Lower leg skin (tissue), 4 donors: Measurements from ENCODE around the gene AGPAT1. TPM values are rescaled to one million over a fixed set of nuclear protein-coding genes. Genes with fewer than 3 reads are reported as not detected.

ENCODE experiments used
- DNase-seq, 2 donors: peaks; one replicate each; pipeline ENCODE4 v3.0.0-alpha.2; 2019; ENCODE audit warnings: low spot score in 2 of 2
- H3K4me3 ChIP-seq: fragments of 200-600 bp; sonication (generic); 2 replicates; pipeline ENCODE4 v1.5.1; 2017; ENCODE audit warnings: mild to moderate bottlenecking, low read depth; ENCODE audit not compliant: poor library complexity, severe bottlenecking
- POLR2A ChIP-seq, 2 donors: fragments of 450-650 bp; IDR thresholded peaks; one replicate each; pipeline ENCODE4 v1.6.1; 2016 to 2017; ENCODE audit warnings: antibody characterized with exemption in 2 of 2, mild to moderate bottlenecking in 1 of 2, moderate library complexity in 1 of 2
- WGBS, 2 donors: methylation state at CpG; one replicate each; pipeline ENCODE4 v1.1.5; 2018; 5-methylcytosine and 5-hydroxymethylcytosine counted together
- intact Hi-C: fragments of 100-400 bp; cut with DNase I; formaldehyde crosslinking; loops from one replicate; pipeline ENCODE4 v1.15.0; 2023; ENCODE audit warnings: low total_unique reads
- microRNA-seq, 2 donors: library from miRNA; unstranded; fragments of <30 nt; microRNA quantifications; one replicate each; pipeline ENCODE4, GENCODE V29; 2016; ENCODE audit warnings: borderline replicate concordance in 2 of 2, borderline number of aligned reads in 1 of 2
- total RNA-seq, 4 donors: library from RNA; depleted of rRNA; stranded (reverse); fragments of >200 nt; gene quantifications; one replicate each; pipeline ENCODE4 v1.1.0, GENCODE V29; 2016
- TF ChIP-seq, protein P1 (sequence below), 3 donors: fragments of 450-650 bp; IDR thresholded peaks; one replicate each; pipeline ENCODE4 v1.5.1; 2016; ENCODE audit warnings: antibody characterized with exemption in 3 of 3, mild to moderate bottlenecking in 3 of 3, moderate library complexity in 2 of 3

The AGPAT1 gene
- total RNA-seq, 4 donors from 2014 or later, result 18.8 to 53.2 (median 28.0) TPM

GRCh38 chr6:32127409-32127716 is 48.5 kb downstream of the AGPAT1 start:
- 3 to 6% methylated on average over 7 to 9 of the region's 9 CpGs for WGBS, 2 donors
- TF ChIP-seq, protein P1, sequence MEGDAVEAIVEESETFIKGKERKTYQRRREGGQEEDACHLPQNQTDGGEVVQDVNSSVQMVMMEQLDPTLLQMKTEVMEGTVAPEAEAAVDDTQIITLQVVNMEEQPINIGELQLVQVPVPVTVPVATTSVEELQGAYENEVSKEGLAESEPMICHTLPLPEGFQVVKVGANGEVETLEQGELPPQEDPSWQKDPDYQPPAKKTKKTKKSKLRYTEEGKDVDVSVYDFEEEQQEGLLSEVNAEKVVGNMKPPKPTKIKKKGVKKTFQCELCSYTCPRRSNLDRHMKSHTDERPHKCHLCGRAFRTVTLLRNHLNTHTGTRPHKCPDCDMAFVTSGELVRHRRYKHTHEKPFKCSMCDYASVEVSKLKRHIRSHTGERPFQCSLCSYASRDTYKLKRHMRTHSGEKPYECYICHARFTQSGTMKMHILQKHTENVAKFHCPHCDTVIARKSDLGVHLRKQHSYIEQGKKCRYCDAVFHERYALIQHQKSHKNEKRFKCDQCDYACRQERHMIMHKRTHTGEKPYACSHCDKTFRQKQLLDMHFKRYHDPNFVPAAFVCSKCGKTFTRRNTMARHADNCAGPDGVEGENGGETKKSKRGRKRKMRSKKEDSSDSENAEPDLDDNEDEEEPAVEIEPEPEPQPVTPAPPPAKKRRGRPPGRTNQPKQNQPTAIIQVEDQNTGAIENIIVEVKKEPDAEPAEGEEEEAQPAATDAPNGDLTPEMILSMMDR (IDR thresholded peaks at IDR 0.05), result no peak
- TF ChIP-seq POLR2A (IDR thresholded peaks at IDR 0.05), result no peak
- DNase-seq, result no peak
- peak overlapping the region; percentile 80 for H3K4me3 ChIP-seq
- intact Hi-C loops, result loop anchor here (10.0 kb wide), 1 partner anchor 67 kb away; the partner anchor contains the start of genes GPSM3 and PBX2

DNA sequence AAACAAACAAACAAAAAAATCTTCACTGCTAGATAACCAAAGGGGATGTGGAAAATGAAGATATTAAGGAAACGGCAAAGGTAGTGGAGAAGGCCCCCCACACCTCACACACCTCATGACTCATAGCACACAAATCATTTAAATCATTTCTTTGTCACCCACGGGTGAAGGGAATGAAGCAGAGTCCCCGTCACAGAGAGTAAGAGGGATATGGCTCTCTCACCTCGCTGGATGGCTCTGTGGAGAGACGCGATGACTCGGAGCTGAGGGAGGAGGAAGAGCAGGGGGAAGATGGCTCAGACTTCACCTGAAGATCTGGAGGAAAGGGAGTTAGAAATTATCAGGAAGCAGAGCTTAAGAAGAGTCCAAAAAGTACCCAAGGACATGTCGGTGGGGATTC is 49.0 kb downstream of the AGPAT1 start:
- no peak for DNase-seq
- 50 to 51% methylated on average over 8 of the region's 8 CpGs for WGBS, 2 donors
- H3K4me3 ChIP-seq, result no peak overlapping the region
- TF ChIP-seq, protein P1 (IDR thresholded peaks at IDR 0.05), result no peak
- TF ChIP-seq POLR2A (IDR thresholded peaks at IDR 0.05), result no peak
- intact Hi-C loops, result loop anchor here (10.0 kb wide), 1 partner anchor 68 kb away; the partner anchor contains the start of genes GPSM3 and PBX2

DNA sequence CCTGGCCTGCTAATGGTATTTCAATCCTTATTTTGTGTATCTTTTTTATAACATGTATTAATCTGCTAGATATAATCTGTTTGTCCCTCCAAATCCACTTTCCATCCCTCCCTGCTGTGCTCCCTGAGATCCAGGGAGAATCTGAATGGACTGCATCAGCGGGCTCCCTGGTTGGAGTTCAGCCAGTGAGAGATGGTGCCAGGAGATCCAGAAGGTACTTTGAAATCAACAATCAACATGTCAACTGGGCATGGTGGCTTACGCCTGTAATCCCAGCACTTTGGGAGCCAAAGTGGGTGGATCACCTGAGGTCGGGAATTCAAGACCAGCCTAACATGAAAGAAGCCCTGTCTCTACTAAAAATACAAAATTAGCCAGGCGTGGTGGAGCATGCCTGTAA is 52.2 kb downstream of the AGPAT1 start:
- H3K4me3 ChIP-seq, result no peak overlapping the region
- TF ChIP-seq POLR2A (IDR thresholded peaks at IDR 0.05), result no peak
- TF ChIP-seq, protein P1 (IDR thresholded peaks at IDR 0.05), result no peak
- DNase-seq, result no peak
- intact Hi-C loops, result loop anchor here (10.0 kb wide), 1 partner anchor 71 kb away; the partner anchor contains the start of genes GPSM3 and PBX2
- WGBS, 2 donors, result 77 to 88% methylated on average over 4 of the region's 4 CpGs

DNA sequence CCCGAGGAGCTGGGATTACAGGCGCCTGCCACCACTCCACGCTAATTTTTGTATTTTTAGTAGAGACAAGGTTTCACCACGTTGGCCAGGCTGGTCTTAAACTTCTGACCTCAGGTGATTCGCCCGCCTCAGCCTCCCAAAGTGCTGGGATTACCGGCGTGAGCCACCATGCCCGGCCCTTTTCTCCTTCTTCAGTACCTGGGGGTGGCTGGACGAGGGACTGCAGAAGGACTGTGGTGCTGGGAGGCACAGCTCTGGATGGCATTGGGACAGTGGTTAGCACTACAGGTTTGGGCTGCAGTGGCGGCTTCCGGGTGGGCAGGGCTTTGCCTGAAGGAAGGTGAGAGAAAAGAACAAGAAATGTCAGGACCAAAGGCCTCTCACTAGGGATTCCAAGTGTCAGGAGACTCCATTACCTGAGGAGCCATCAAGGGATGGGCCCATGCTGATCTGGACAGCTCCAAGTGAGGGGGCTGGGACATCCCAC is 55.3 kb downstream of the AGPAT1 start:
- WGBS, 2 donors, result 94% methylated on average over 12 of the region's 12 CpGs
- no peak for DNase-seq
- H3K4me3 ChIP-seq, result no peak overlapping the region
- TF ChIP-seq, protein P1 (IDR thresholded peaks at IDR 0.05), result no peak
- TF ChIP-seq POLR2A (IDR thresholded peaks at IDR 0.05), result no peak
- intact Hi-C loops, result loop anchor here (10.0 kb wide), 1 partner anchor 74 kb away; the partner anchor contains the start of genes GPSM3 and PBX2

DNA sequence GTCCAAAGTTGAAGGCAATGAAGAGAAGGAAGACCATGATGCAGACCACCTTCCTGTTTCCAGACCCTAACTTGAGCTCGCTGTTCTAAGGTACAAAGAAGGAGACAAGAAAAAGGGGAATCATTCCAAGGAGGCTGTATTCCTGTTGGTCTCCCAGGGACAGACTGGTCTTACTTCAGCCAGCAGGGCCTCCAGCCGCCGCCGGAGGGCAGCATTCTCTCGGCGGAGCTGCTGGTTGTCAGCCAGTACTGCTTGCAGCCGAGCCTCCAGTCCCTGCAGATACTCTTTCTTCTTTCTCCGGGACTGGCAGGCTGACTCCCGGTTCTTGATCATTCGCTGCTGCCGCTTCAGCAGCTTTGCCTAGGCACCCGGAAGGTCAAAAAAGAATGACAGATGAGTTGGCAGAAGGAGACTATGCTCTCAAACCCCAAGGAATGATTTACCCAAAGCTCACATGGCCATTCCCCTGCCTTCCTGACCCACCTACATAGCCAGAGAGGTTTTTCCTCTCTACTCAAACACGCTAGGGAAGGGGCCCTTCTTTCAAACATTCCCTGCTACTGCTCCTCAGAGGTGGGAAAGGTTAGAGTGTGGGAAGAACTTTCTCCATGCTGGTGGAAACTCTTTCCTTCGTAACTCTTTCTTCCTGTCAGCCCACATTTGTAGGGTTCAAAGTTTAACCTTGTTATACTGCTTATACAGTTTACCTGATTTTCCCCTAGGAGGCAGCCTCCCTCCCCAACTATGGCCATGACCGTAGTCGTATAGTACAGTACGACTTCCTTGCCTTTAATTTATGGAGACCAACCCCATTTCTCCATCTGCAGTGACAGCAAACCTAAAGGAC is 56.9 kb downstream of the AGPAT1 start:
- TF ChIP-seq, protein P1 (IDR thresholded peaks at IDR 0.05), result peak in 1 of 3 donors; percentile 84
- TF ChIP-seq POLR2A (IDR thresholded peaks at IDR 0.05), result no peak
- no peak overlapping the region for H3K4me3 ChIP-seq
- intact Hi-C loops, result no loop called here
- 24% methylated on average over 17 of the region's 17 CpGs for WGBS, 2 donors
- peak; percentile 74 to 96 for DNase-seq

Small RNAs within 50 kb of the gene (microRNA-seq; reads per million reads assigned to microRNA genes)
- gene MIR6721 (0 to 2.8 reads per million in 2 donors), gene MIR6833 (0 reads per million in 2 donors)

Other genes with a start within 250 kb of the AGPAT1 start
- gene C2, start 248.4 kb downstream of the AGPAT1 start, total RNA-seq, result 1 to 10 TPM; 4.9 to 7.7 (median 6.7) TPM
- gene CFB, start 230.0 kb downstream of the AGPAT1 start, total RNA-seq, result 10 to 100 TPM in 1 of 4 donors, 1 to 10 TPM in 3; 1.4 to 13.1 (median 4.5) TPM
- gene NELFE, start 217.1 kb downstream of the AGPAT1 start, total RNA-seq, result 10 to 100 TPM; 53.2 to 88.2 (median 83.4) TPM
- 10 to 100 TPM; 23.3 to 57.8 (median 32.3) TPM for gene SKIC2, start 216.9 kb downstream of the AGPAT1 start, total RNA-seq
- 10 to 100 TPM; 14.6 to 19.9 (median 16.4) TPM for gene DXO, start 203.9 kb downstream of the AGPAT1 start, total RNA-seq
- gene C4A, start 194.0 kb downstream of the AGPAT1 start, total RNA-seq, result 10 to 100 TPM in 1 of 4 donors, 1 to 10 TPM in 3; 5.6 to 10.4 (median 7.4) TPM
- 10 to 100 TPM in 1 of 4 donors, 1 to 10 TPM in 3; 4.5 to 12.1 (median 6.3) TPM for gene C4B, start 161.3 kb downstream of the AGPAT1 start, total RNA-seq
- gene CYP21A2, start 137.7 kb downstream of the AGPAT1 start, total RNA-seq, result 1 to 10 TPM in 1 of 4 donors, under 1 TPM in 2, not detected in 1; 0.27 to 3.9 (median 0.88) TPM
- 100 to 1,000 TPM in 1 of 4 donors, 10 to 100 TPM in 3; 24.9 to 155 (median 46.3) TPM for gene TNXB, start 66.7 kb downstream of the AGPAT1 start, total RNA-seq
- 100 to 1,000 TPM in 1 of 4 donors, 10 to 100 TPM in 3; 46.8 to 102 (median 54.1) TPM for gene ATF6B, start 47.8 kb downstream of the AGPAT1 start, total RNA-seq
- 10 to 100 TPM in 1 of 4 donors, 1 to 10 TPM in 3; 5.8 to 12.5 (median 8.0) TPM for gene FKBPL, start 45.8 kb downstream of the AGPAT1 start, total RNA-seq
- gene PRRT1, start 24.1 kb downstream of the AGPAT1 start, total RNA-seq, result 1 to 10 TPM in 2 of 4 donors, under 1 TPM in 2; 0.56 to 2.6 (median 0.94) TPM
- 100 to 1,000 TPM in 1 of 4 donors, 10 to 100 TPM in 3; 36.6 to 220 (median 56.9) TPM for gene PPT2, start 21.9 kb downstream of the AGPAT1 start, total RNA-seq
- gene EGFL8, start 11.5 kb downstream of the AGPAT1 start, total RNA-seq, result 10 to 100 TPM; 12.5 to 40.8 (median 18.6) TPM
- 10 to 100 TPM; 52.4 to 75.3 (median 56.8) TPM for gene RNF5, start 2.3 kb upstream of the AGPAT1 start, total RNA-seq
- 1 to 10 TPM in 3 of 4 donors, under 1 TPM in 1; 0.56 to 4.1 (median 2.3) TPM for gene AGER, start 8.2 kb upstream of the AGPAT1 start, total RNA-seq
- gene PBX2, start 14.1 kb upstream of the AGPAT1 start, total RNA-seq, result 10 to 100 TPM; 49.2 to 63.9 (median 55.8) TPM
- gene GPSM3, start 16.6 kb upstream of the AGPAT1 start, total RNA-seq, result 1 to 10 TPM in 3 of 4 donors, under 1 TPM in 1; 0.69 to 7.5 (median 4.3) TPM
- 10 to 100 TPM in 1 of 4 donors, 1 to 10 TPM in 3; 6.3 to 10.4 (median 7.8) TPM for gene NOTCH4, start 48.0 kb upstream of the AGPAT1 start, total RNA-seq
- gene TSBP1, start 195.8 kb upstream of the AGPAT1 start, total RNA-seq, result not detected
- not detected for gene BTNL2, start 231.1 kb upstream of the AGPAT1 start, total RNA-seq